ENCODE measurements around the gene BPGM. TPM values are rescaled to one million over a fixed set of nuclear protein-coding genes. Genes with fewer than 3 reads are reported as not detected.

Gene BPGM
- total RNA-seq, 1 donor from 2014 or later: 37.4 TPM

GRCh38 chr7:134710511-134710853 is 63.8 kb downstream of the BPGM start:
- Histone ChIP-seq H4K20me1 (ENCODE audit: insufficient read depth, low read length) (no peaks in the 10 kb centered on the region), H3K4me2 (ENCODE audit: low read length) (peak overlapping the region; percentile 72), H3K36me3 (ENCODE audit: insufficient read depth, low read length) (no peaks in the 10 kb centered on the region), H3K27ac (ENCODE audit: low read depth, low read length) (peak overlapping the region; percentile 51), H3K4me1 (ENCODE audit: insufficient read depth, low read length) (peaks cover 16% of the 10 kb centered on the region), H3K27me3 (ENCODE audit: insufficient read depth, low read length) (no peaks in the 10 kb centered on the region), H3K9ac (ENCODE audit: low read length) (peak overlapping the region; percentile 55), H2AFZ (ENCODE audit: low read depth, low read length) (no peak overlapping the region), H3K4me3 (ENCODE audit: insufficient read depth, low read depth, low read length) (no peak overlapping the region), H3K9me3 (ENCODE audit: insufficient read depth, low read depth, low read length) (no peaks in the 10 kb centered on the region), H3K79me2 (ENCODE audit: insufficient read depth, low read length) (peaks cover 23% of the 10 kb centered on the region)
- H3K27me3 Mint-ChIP-seq (ENCODE audit: low read depth, unreplicated experiment): no peaks in the 10 kb centered on the region
- DNase-seq (ENCODE audit: low read depth) (no peak), FAIRE-seq (no peak)
- H3K4me3 Mint-ChIP-seq (ENCODE audit: unreplicated experiment): peak overlapping the region; percentile 64
- peak overlapping the region; percentile 96 for H3K27ac Mint-ChIP-seq (ENCODE audit: unreplicated experiment)
- TF ChIP-seq EZH2 (IDR thresholded peaks at IDR 0.05; ENCODE audit: insufficient read depth, low read length): no peak
- TF ChIP-seq CTCF (IDR thresholded peaks at IDR 0.05; ENCODE audit: insufficient read depth, low read depth, low read length): no peak
- H3K9me3 Mint-ChIP-seq (ENCODE audit: unreplicated experiment): no peaks in the 10 kb centered on the region
- H3K4me1 Mint-ChIP-seq (ENCODE audit: low read depth, unreplicated experiment): peaks cover 33% of the 10 kb centered on the region
- H3K36me3 Mint-ChIP-seq (ENCODE audit: low read depth, unreplicated experiment): peaks cover 6% of the 10 kb centered on the region

GRCh38 chr7:134710854-134711624 is 64.4 kb downstream of the BPGM start:
- Histone ChIP-seq H3K27me3 (ENCODE audit: insufficient read depth, low read length) (no peaks in the 10 kb centered on the region), H3K4me2 (ENCODE audit: low read length) (peak overlapping the region; percentile 72), H3K36me3 (ENCODE audit: insufficient read depth, low read length) (no peaks in the 10 kb centered on the region), H3K4me3 (ENCODE audit: insufficient read depth, low read depth, low read length) (no peak overlapping the region), H3K79me2 (ENCODE audit: insufficient read depth, low read length) (peaks cover 23% of the 10 kb centered on the region), H2AFZ (ENCODE audit: low read depth, low read length) (peak overlapping the region; percentile 66), H3K9me3 (ENCODE audit: insufficient read depth, low read depth, low read length) (no peaks in the 10 kb centered on the region), H4K20me1 (ENCODE audit: insufficient read depth, low read length) (no peaks in the 10 kb centered on the region), H3K27ac (ENCODE audit: low read depth, low read length) (peak overlapping the region; percentile 51), H3K4me1 (ENCODE audit: insufficient read depth, low read length) (peaks cover 16% of the 10 kb centered on the region), H3K9ac (ENCODE audit: low read length) (peak overlapping the region; percentile 55)
- peak overlapping the region; percentile 85 for H3K4me3 Mint-ChIP-seq (ENCODE audit: unreplicated experiment)
- H3K4me1 Mint-ChIP-seq (ENCODE audit: low read depth, unreplicated experiment): peaks cover 36% of the 10 kb centered on the region
- FAIRE-seq (peak; percentile 58), DNase-seq (ENCODE audit: low read depth) (peak; percentile 65)
- H3K27me3 Mint-ChIP-seq (ENCODE audit: low read depth, unreplicated experiment): no peaks in the 10 kb centered on the region
- peak overlapping the region; percentile 96 for H3K27ac Mint-ChIP-seq (ENCODE audit: unreplicated experiment)
- H3K36me3 Mint-ChIP-seq (ENCODE audit: low read depth, unreplicated experiment): peaks cover 6% of the 10 kb centered on the region
- TF ChIP-seq EZH2 (IDR thresholded peaks at IDR 0.05; ENCODE audit: insufficient read depth, low read length): no peak
- TF ChIP-seq CTCF (IDR thresholded peaks at IDR 0.05; ENCODE audit: insufficient read depth, low read depth, low read length): no peak
- H3K9me3 Mint-ChIP-seq (ENCODE audit: unreplicated experiment): no peaks in the 10 kb centered on the region

- peaks cover 24% of the 10 kb centered on the region for H3K79me2 ChIP-seq (ENCODE audit: insufficient read depth, low read length)
- peak overlapping the region; percentile 70 for H3K27ac Mint-ChIP-seq (ENCODE audit: unreplicated experiment)
- H4K20me1 ChIP-seq (ENCODE audit: insufficient read depth, low read length): no peaks in the 10 kb centered on the region
- H3K36me3 Mint-ChIP-seq (ENCODE audit: low read depth, unreplicated experiment): peaks cover 9% of the 10 kb centered on the region
- no peak for TF ChIP-seq EZH2 (IDR thresholded peaks at IDR 0.05; ENCODE audit: insufficient read depth, low read length)
- TF ChIP-seq CTCF (IDR thresholded peaks at IDR 0.05; ENCODE audit: insufficient read depth, low read depth, low read length): no peak
- H3K27me3 Mint-ChIP-seq (ENCODE audit: low read depth, unreplicated experiment): no peaks in the 10 kb centered on the region
- H3K36me3 ChIP-seq (ENCODE audit: insufficient read depth, low read length): no peaks in the 10 kb centered on the region
- peak overlapping the region; percentile 55 for H3K9ac ChIP-seq (ENCODE audit: low read length)
- H3K4me2 ChIP-seq (ENCODE audit: low read length): peak overlapping the region; percentile 72
- H3K27ac ChIP-seq (ENCODE audit: low read depth, low read length): peak overlapping the region; percentile 59
- FAIRE-seq (peak; percentile 81), DNase-seq (ENCODE audit: low read depth) (peak; percentile 78)
- H3K9me3 ChIP-seq (ENCODE audit: insufficient read depth, low read depth, low read length): no peaks in the 10 kb centered on the region
- peaks cover 16% of the 10 kb centered on the region for H3K4me1 ChIP-seq (ENCODE audit: insufficient read depth, low read length)
- H3K4me3 Mint-ChIP-seq (ENCODE audit: unreplicated experiment): peak overlapping the region; percentile 85
- no peaks in the 10 kb centered on the region for H3K27me3 ChIP-seq (ENCODE audit: insufficient read depth, low read length)
- H3K4me3 ChIP-seq (ENCODE audit: insufficient read depth, low read depth, low read length): peak overlapping the region; percentile 51
- peak overlapping the region; percentile 15 for H2AFZ ChIP-seq (ENCODE audit: low read depth, low read length)
- peaks cover 39% of the 10 kb centered on the region for H3K4me1 Mint-ChIP-seq (ENCODE audit: low read depth, unreplicated experiment)
- H3K9me3 Mint-ChIP-seq (ENCODE audit: unreplicated experiment): no peaks in the 10 kb centered on the region
These were observed 65.5 kb downstream of the BPGM start for GRCh38 chr7:134712196-134712595.
